A204.1 (cell line): Measurements from ENCODE around the gene TIE1.

Source experiments
- FAIRE-seq: peaks from 2 replicates; lab custom pipeline; 2012; peaks lifted over from hg19 to GRCh38; lab: Jason Lieb, UNC

The TIE1 gene

GRCh38 chr1:43293896-43294760, 6.7 kb upstream of the TIE1 start:
- no peak for FAIRE-seq

- FAIRE-seq, result no peak
These were observed 6.0 kb upstream of the TIE1 start for GRCh38 chr1:43294761-43295160.

GRCh38 chr1:43296207-43296606, 4.6 kb upstream of the TIE1 start:
- FAIRE-seq, result no peak

- FAIRE-seq, result no peak
These were observed 2.7 kb upstream of the TIE1 start for GRCh38 chr1:43298055-43298454.

GRCh38 chr1:43299101-43299500, 1.7 kb upstream of the TIE1 start:
- no peak for FAIRE-seq

GRCh38 chr1:43302201-43302600, 1.4 kb downstream of the TIE1 start:
- FAIRE-seq, result no peak

- no peak for FAIRE-seq
These were observed 2.1 kb downstream of the TIE1 start for GRCh38 chr1:43302721-43303470.

- FAIRE-seq, result no peak
These were observed 2.9 kb downstream of the TIE1 start for GRCh38 chr1:43303471-43304313.

GRCh38 chr1:43304314-43304681, 3.5 kb downstream of the TIE1 start:
- FAIRE-seq, result no peak

- FAIRE-seq, result no peak
These were observed 4.1 kb downstream of the TIE1 start for GRCh38 chr1:43304771-43305300.

GRCh38 chr1:43305461-43305860, 4.7 kb downstream of the TIE1 start:
- FAIRE-seq, result no peak

GRCh38 chr1:43305926-43306687, 5.3 kb downstream of the TIE1 start:
- FAIRE-seq, result no peak

- FAIRE-seq, result no peak
These were observed 6.1 kb downstream of the TIE1 start for GRCh38 chr1:43306688-43307457.

GRCh38 chr1:43307458-43308158, 6.8 kb downstream of the TIE1 start:
- no peak for FAIRE-seq

GRCh38 chr1:43308635-43309404, 8.0 kb downstream of the TIE1 start:
- no peak for FAIRE-seq

- FAIRE-seq, result no peak
These were observed 8.7 kb downstream of the TIE1 start for GRCh38 chr1:43309405-43310025.

- FAIRE-seq, result no peak
These were observed 10.7 kb downstream of the TIE1 start for GRCh38 chr1:43311521-43311920.

- FAIRE-seq, result no peak
These were observed 11.4 kb downstream of the TIE1 start for GRCh38 chr1:43312212-43312623.
